Activated CD4-positive, alpha-beta T cell treated with anti-CD3 and anti-CD28 coated beads, Interleukin-2, amount 50 U/mL, for 48 hours (primary cell): ENCODE results near the gene SPINK6.

ENCODE experiments used
- DNase-seq, 2 experiments: peaks; one replicate each; pipeline ENCODE4 v3.0.0-alpha.2; 2020

SPINK6 gene

GRCh38 chr5:148224117-148224742 is 21.4 kb downstream of the SPINK6 start:
- no peak for DNase-seq

- DNase-seq: no peak
Observed at GRCh38 chr5:148228392-148228984, 25.6 kb downstream of the SPINK6 start.

- DNase-seq: no peak
Observed at GRCh38 chr5:148229840-148230239, 27.0 kb downstream of the SPINK6 start.

DNA sequence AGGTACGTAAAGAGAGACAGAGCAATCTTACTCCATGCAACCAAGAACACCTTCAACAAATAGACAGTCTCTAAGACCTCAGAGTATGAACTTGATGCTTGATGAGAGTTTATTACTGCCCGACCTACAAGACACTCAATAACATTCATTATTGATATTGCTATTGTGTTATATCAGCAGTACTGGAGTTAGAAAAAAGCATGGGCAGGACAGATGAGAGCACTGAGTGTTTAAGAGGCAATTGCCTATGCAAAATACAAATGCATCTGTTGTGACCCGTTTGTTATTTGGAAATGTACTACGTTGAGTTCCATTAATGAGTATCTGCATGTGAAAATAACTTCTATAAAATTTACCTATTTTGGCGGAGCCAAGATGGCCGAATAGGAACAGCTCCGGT is 27.4 kb downstream of the SPINK6 start:
- no peak for DNase-seq

GRCh38 chr5:148237785-148238417 is 35.1 kb downstream of the SPINK6 start:
- no peak for DNase-seq

DNA sequence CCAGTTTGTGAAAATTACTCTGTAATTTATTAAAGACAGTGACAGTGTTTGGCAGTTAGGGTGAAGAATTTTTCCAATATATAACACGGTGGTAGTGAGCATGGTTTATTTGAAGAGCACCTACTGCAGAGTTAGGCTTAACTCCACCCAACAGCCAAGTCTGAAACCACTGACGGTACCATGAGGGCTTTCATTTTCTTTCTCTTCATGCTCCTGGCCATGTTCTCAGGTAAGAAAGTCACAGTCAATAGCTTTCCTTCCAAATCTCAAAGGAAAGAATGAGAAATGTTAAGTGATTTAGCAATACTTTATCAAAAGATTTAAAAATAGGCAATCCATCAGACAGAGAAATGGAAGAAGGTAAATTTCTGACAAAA is 35.6 kb downstream of the SPINK6 start, which contains the start of gene MARCOL:
Gene MARCOL, plus strand, starts transcription at position 108 of the 377 bp plus-strand sequence. Its CDS starts 73 bp downstream, at position 181.
- DNase-seq: no peak

- no peak for DNase-seq
Observed at GRCh38 chr5:148248894-148249293, 46.1 kb downstream of the SPINK6 start.

DNA sequence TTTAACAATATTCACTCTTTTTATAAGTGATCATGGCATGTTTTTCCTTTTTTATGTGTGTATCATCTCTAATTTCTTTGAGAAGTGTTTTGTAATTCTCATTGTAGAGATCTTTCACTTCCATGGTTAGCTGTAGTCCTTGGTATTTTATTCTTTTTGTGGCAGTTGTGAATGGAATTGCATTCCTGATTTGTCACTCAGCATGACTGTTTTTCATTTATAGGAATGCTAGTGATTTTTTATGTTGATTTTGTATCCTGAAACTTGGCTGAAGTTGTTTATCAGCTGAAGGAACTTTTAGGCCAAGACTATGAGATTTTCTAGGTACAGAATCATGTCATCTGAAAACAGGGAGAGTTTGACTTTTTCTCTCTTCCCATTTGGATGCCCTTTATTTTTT is 52.6 kb downstream of the SPINK6 start:
- DNase-seq: no peak

- no peak for DNase-seq
Observed at GRCh38 chr5:148259288-148259687, 56.4 kb downstream of the SPINK6 start.

DNA sequence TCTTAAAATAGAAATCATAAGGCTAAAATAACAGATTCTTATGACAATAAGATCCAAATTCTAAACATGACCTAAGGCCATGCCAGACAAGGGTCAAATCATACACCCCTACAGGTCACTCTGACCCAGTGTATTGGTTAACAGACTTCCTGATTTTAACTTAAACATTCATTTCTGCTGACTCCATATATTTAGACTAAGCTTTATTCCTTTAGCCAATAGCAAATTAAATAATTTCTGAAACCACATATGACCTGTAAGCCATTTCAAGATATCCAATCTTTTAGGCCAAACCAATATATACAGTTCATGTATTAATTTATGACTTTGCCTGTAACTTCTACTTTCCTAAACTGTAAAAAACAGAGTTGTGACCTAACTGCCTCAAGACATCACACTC is 58.4 kb downstream of the SPINK6 start:
- DNase-seq: no peak
